ENCODE data around the gene TPTE2. TPM values are rescaled to one million over a fixed set of nuclear protein-coding genes. Genes with fewer than 3 reads are reported as not detected.

TPTE2 gene
- total and polyA plus RNA-seq, 2 donors (not counting 1 experiment from before 2014, with no cell fraction given): not detected

DNA sequence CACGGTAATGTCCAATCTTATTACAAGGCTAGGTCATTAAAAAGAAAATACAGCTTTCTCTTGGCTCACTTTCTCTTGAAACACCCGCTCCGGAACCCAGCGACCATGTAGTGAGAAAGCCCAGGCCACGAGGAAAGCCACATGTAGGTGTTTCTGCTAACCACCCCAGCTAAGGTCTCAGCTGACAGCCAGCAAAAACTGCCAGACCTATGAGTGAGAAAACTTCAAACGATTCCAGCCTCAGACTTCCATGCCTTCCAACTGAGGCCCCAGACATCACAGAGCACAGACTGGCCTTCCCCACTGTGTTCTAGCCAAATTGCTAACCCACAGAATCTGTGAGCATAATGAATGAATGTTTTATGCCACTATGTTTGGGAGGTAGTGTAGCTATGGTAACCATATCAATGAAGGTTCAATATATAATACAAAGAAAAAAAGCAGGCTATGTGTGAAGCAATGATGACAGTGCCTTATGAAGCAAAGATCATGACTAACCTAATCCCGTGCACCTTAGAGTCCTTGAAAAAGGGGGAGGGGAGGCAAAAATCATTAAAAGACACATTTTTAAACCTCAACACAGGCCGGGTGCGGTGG, 11.9 kb upstream of the TPTE2 start:
- H3K4me2 ChIP-seq (ENCODE audit: extremely low read depth, insufficient read depth, low read length): no peak overlapping the region
- no peaks in the 10 kb centered on the region for H3K4me1 ChIP-seq (ENCODE audit: control insufficient read depth, extremely low read depth, insufficient read depth, low read length)
- no peak overlapping the region for H3K4me3 ChIP-seq (replicated peaks in 1 of 4; ENCODE audit: control extremely low read depth in 1 of 4, insufficient read depth in 1 of 4, low read depth in 3 of 4, low read length in 4 of 4)
- no peaks in the 10 kb centered on the region for H3K79me2 ChIP-seq (ENCODE audit: control insufficient read depth, insufficient read depth, low read length)
- no peaks in the 10 kb centered on the region for H3K27me3 ChIP-seq (ENCODE audit: control insufficient read depth, insufficient read depth, low read length)
- no peaks in the 10 kb centered on the region for H3K36me3 ChIP-seq (ENCODE audit: control insufficient read depth, insufficient read depth, low read length)
- no peaks in the 10 kb centered on the region for H4K20me1 ChIP-seq (ENCODE audit: control insufficient read depth, extremely low read depth, insufficient read depth, low read length)
- DNase-seq (ENCODE audit: low read depth in 2 of 2): no peak
- no peak overlapping the region for H3K9ac ChIP-seq (ENCODE audit: insufficient read depth, low read length)
- H3K27ac ChIP-seq (ENCODE audit: insufficient read depth, low read length): no peak overlapping the region
- no peaks in the 10 kb centered on the region for H3K9me3 ChIP-seq (ENCODE audit: control insufficient read depth, insufficient read depth, low read depth, low read length)
- no peak overlapping the region for H2AFZ ChIP-seq (ENCODE audit: low read length)
- TF ChIP-seq, protein P1, sequence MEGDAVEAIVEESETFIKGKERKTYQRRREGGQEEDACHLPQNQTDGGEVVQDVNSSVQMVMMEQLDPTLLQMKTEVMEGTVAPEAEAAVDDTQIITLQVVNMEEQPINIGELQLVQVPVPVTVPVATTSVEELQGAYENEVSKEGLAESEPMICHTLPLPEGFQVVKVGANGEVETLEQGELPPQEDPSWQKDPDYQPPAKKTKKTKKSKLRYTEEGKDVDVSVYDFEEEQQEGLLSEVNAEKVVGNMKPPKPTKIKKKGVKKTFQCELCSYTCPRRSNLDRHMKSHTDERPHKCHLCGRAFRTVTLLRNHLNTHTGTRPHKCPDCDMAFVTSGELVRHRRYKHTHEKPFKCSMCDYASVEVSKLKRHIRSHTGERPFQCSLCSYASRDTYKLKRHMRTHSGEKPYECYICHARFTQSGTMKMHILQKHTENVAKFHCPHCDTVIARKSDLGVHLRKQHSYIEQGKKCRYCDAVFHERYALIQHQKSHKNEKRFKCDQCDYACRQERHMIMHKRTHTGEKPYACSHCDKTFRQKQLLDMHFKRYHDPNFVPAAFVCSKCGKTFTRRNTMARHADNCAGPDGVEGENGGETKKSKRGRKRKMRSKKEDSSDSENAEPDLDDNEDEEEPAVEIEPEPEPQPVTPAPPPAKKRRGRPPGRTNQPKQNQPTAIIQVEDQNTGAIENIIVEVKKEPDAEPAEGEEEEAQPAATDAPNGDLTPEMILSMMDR (conservative IDR thresholded peaks at IDR 0.05 in 1 of 2, IDR thresholded peaks at IDR 0.05 in 1 of 2; ENCODE audit: low read depth in 1 of 2, low read length in 2 of 2): no peak

DNA sequence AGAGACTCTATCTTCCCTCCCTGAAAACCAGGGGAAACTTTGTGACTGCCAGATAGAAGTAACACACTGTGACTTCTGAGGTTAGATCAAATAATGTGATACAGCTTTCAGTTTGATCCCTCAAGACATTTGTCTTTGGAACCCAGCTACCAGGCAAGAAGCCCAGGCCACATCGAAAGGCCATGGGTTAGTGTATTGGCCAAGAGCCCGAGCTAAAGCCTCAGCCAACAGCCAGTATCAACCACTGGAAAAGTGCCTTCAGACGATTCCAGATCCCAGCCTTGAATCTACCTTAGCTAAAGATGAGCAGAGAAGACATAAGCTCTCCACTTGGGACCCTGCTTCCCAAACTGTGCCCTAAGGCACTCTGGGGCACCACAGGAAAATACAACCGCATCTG, 10.9 kb upstream of the TPTE2 start:
- no peaks in the 10 kb centered on the region for H3K9me3 ChIP-seq (ENCODE audit: control insufficient read depth, insufficient read depth, low read depth, low read length)
- H4K20me1 ChIP-seq (ENCODE audit: control insufficient read depth, extremely low read depth, insufficient read depth, low read length): no peaks in the 10 kb centered on the region
- no peak overlapping the region for H3K27ac ChIP-seq (ENCODE audit: insufficient read depth, low read length)
- H3K4me1 ChIP-seq (ENCODE audit: control insufficient read depth, extremely low read depth, insufficient read depth, low read length): no peaks in the 10 kb centered on the region
- no peaks in the 10 kb centered on the region for H3K27me3 ChIP-seq (ENCODE audit: control insufficient read depth, insufficient read depth, low read length)
- no peak for TF ChIP-seq EZH2 (IDR thresholded peaks at IDR 0.05; ENCODE audit: low read length, missing control alignments)
- TF ChIP-seq, protein P1 (conservative IDR thresholded peaks at IDR 0.05 in 1 of 2, IDR thresholded peaks at IDR 0.05 in 1 of 2; ENCODE audit: low read depth in 1 of 2, low read length in 2 of 2): no peak
- no peak overlapping the region for H3K4me2 ChIP-seq (ENCODE audit: extremely low read depth, insufficient read depth, low read length)
- no peaks in the 10 kb centered on the region for H3K36me3 ChIP-seq (ENCODE audit: control insufficient read depth, insufficient read depth, low read length)
- H3K4me3 ChIP-seq (replicated peaks in 1 of 4; ENCODE audit: control extremely low read depth in 1 of 4, insufficient read depth in 1 of 4, low read depth in 3 of 4, low read length in 4 of 4): no peak overlapping the region
- no peak overlapping the region for H3K9ac ChIP-seq (ENCODE audit: insufficient read depth, low read length)
- H2AFZ ChIP-seq (ENCODE audit: low read length): no peak overlapping the region
- H3K79me2 ChIP-seq (ENCODE audit: control insufficient read depth, insufficient read depth, low read length): no peaks in the 10 kb centered on the region
- DNase-seq (ENCODE audit: low read depth in 2 of 2): no peak

DNA sequence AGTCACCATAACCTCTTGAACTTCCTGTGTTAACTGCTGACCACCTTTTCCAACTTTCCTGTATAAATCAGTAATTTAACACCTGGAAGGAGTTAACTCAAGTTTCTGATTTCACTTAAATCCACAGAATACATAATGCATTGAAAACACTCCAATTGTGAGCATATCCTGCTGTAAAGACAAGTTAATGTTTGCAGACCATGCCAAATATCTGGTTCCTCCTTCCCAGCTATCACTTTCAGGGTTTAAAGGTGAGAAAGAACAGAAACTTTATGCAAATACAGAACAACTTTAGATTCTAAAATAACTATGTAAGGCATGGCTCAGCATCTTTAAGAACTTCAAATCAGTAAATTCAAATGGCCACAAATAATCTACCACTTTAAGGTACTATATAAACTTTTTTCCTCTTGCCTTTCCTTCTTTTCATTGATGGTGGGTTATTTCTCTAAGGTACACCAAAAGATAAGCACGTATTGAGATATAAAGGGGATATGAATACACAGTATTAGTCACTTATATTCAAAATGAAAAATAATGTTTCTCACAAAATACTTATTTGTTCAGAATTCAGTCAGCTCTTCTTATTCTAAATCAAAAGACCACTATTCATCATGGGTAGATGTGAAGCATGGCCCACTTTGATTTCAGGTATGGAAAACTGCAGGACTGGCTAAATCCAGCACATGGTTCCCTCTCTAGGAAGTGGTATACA, 6.6 kb upstream of the TPTE2 start:
- no peaks in the 10 kb centered on the region for H3K4me1 ChIP-seq (ENCODE audit: control insufficient read depth, extremely low read depth, insufficient read depth, low read length)
- no peak overlapping the region for H3K4me3 ChIP-seq (replicated peaks in 1 of 4; ENCODE audit: control extremely low read depth in 1 of 4, insufficient read depth in 1 of 4, low read depth in 3 of 4, low read length in 4 of 4)
- H3K9me3 ChIP-seq (ENCODE audit: control insufficient read depth, insufficient read depth, low read depth, low read length): no peaks in the 10 kb centered on the region
- H3K9ac ChIP-seq (ENCODE audit: insufficient read depth, low read length): no peak overlapping the region
- no peak overlapping the region for H3K27ac ChIP-seq (ENCODE audit: insufficient read depth, low read length)
- no peaks in the 10 kb centered on the region for H3K36me3 ChIP-seq (ENCODE audit: control insufficient read depth, insufficient read depth, low read length)
- DNase-seq (ENCODE audit: low read depth in 2 of 2): no peak
- H3K4me2 ChIP-seq (ENCODE audit: extremely low read depth, insufficient read depth, low read length): no peak overlapping the region
- TF ChIP-seq EZH2 (IDR thresholded peaks at IDR 0.05; ENCODE audit: low read length, missing control alignments): no peak
- TF ChIP-seq, protein P1 (conservative IDR thresholded peaks at IDR 0.05 in 1 of 2, IDR thresholded peaks at IDR 0.05 in 1 of 2; ENCODE audit: low read depth in 1 of 2, low read length in 2 of 2): no peak
- no peak overlapping the region for H2AFZ ChIP-seq (ENCODE audit: low read length)
- H3K27me3 ChIP-seq (ENCODE audit: control insufficient read depth, insufficient read depth, low read length): no peaks in the 10 kb centered on the region
- H4K20me1 ChIP-seq (ENCODE audit: control insufficient read depth, extremely low read depth, insufficient read depth, low read length): no peaks in the 10 kb centered on the region
- no peaks in the 10 kb centered on the region for H3K79me2 ChIP-seq (ENCODE audit: control insufficient read depth, insufficient read depth, low read length)

Data from fibroblast of lung (primary cell).